ENCODE measurements around the gene IKBKE.
"Not testable (repeated sequence)": the region's sequence is repeated elsewhere in the genome, so short reads cannot be mapped to it uniquely, and the experiment has no call there.

Gene IKBKE

GRCh38 chr1:206476591-206476990, 6.3 kb downstream of the IKBKE start:
- no peak for DNase-seq

GRCh38 chr1:206477110-206477509, 6.8 kb downstream of the IKBKE start:
- no peak for DNase-seq

GRCh38 chr1:206477581-206478380, 7.5 kb downstream of the IKBKE start:
- DNase-seq: no peak

GRCh38 chr1:206478746-206479145, 8.5 kb downstream of the IKBKE start:
- DNase-seq: no peak

- DNase-seq: peak; percentile 76
Observed at GRCh38 chr1:206479183-206480125, 9.2 kb downstream of the IKBKE start.

- no peak for DNase-seq
Observed at GRCh38 chr1:206480211-206480610, 9.9 kb downstream of the IKBKE start.

- no peak for DNase-seq
Observed at GRCh38 chr1:206482611-206483010, 12.3 kb downstream of the IKBKE start.

- DNase-seq: not testable (repeated sequence)
Observed at GRCh38 chr1:206483864-206484263, 13.6 kb downstream of the IKBKE start.

- DNase-seq: no peak
Observed at GRCh38 chr1:206484901-206485300, 14.6 kb downstream of the IKBKE start.

GRCh38 chr1:206486995-206487788, 16.9 kb downstream of the IKBKE start:
- no peak for DNase-seq

GRCh38 chr1:206487970-206488369, 17.7 kb downstream of the IKBKE start:
- DNase-seq: no peak

- no peak for DNase-seq
Observed at GRCh38 chr1:206488466-206488865, 18.2 kb downstream of the IKBKE start.

GRCh38 chr1:206489980-206490770, 19.9 kb downstream of the IKBKE start:
- peak; percentile 79 for DNase-seq

GRCh38 chr1:206490771-206491405, 20.6 kb downstream of the IKBKE start:
- DNase-seq: no peak

- no peak for DNase-seq
Observed at GRCh38 chr1:206491616-206492015, 21.3 kb downstream of the IKBKE start.

GRCh38 chr1:206492589-206492988, 22.3 kb downstream of the IKBKE start:
- no peak for DNase-seq

- DNase-seq: no peak
Observed at GRCh38 chr1:206493279-206493678, 23.0 kb downstream of the IKBKE start.

- DNase-seq: no peak
Observed at GRCh38 chr1:206495011-206495461, 24.8 kb downstream of the IKBKE start.

- DNase-seq: no peak
Observed at GRCh38 chr1:206495493-206496046, 25.3 kb downstream of the IKBKE start.

- DNase-seq: no peak
Observed at GRCh38 chr1:206496131-206496793, 26.0 kb downstream of the IKBKE start.

- no peak for DNase-seq
Observed at GRCh38 chr1:206497363-206497762, 27.1 kb downstream of the IKBKE start.

Data from right hindlimb (tissue), 1 donor.